ENCODE data around the gene SALL3.

Gene SALL3

DNA sequence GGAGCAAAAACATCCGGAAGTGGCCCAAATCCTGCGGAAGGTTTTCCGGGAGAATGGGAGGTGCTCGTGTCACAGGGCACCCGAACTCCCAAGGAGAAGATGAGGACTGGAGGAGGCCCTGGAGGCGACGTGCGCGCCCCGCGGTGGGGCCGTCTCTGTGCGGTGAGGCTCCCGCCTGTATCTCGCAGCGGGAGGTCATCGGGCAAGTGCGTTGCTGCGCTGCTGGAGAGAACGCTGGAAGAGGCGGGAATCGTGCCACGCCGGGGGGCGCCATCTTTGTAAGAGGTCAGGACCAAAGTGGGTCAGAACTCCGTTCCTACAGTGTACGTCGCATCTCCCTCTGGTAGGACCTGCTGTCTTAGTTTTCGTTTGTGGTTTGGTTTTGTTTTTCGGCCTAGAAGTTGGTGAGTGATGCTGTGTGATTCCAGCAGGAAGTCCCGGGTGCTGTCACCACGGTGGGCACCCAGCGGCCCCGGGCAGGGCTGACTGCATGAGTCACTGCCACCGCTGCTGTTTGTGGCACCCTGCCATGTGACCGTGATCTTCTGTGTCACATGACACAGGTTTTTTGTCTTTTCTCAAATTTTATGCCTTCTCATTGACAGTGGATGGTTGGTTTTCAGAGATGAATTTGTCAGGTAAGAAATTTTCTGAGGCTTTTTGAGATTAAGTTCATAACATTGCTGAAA lies 68.1 kb downstream of the SALL3 start:
- Histone ChIP-seq H3K27ac (no peak overlapping the region), H3K4me3 (IDR thresholded peaks at IDR 0.05; ENCODE audit: insufficient read depth, low read depth, low read length) (no peak overlapping the region), H3K36me3 (ENCODE audit: insufficient read depth) (no peaks in the 10 kb centered on the region; the same call in 1 of the 2 replicates), H3K79me2 (ENCODE audit: insufficient read depth, low read depth) (no peaks in the 10 kb centered on the region), H3K4me2 (no peak overlapping the region), H2AFZ (ENCODE audit: low read depth) (no peak overlapping the region), H3K9ac (no peak overlapping the region), H3K4me1 (ENCODE audit: low read depth, poor library complexity, severe bottlenecking) (no peaks in the 10 kb centered on the region), H3K27me3 (ENCODE audit: insufficient read depth, low read depth) (no peaks in the 10 kb centered on the region), H4K20me1 (ENCODE audit: insufficient read depth) (no peaks in the 10 kb centered on the region)
- TF ChIP-seq, protein P1, sequence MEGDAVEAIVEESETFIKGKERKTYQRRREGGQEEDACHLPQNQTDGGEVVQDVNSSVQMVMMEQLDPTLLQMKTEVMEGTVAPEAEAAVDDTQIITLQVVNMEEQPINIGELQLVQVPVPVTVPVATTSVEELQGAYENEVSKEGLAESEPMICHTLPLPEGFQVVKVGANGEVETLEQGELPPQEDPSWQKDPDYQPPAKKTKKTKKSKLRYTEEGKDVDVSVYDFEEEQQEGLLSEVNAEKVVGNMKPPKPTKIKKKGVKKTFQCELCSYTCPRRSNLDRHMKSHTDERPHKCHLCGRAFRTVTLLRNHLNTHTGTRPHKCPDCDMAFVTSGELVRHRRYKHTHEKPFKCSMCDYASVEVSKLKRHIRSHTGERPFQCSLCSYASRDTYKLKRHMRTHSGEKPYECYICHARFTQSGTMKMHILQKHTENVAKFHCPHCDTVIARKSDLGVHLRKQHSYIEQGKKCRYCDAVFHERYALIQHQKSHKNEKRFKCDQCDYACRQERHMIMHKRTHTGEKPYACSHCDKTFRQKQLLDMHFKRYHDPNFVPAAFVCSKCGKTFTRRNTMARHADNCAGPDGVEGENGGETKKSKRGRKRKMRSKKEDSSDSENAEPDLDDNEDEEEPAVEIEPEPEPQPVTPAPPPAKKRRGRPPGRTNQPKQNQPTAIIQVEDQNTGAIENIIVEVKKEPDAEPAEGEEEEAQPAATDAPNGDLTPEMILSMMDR (conservative IDR thresholded peaks at IDR 0.05; ENCODE audit: low read depth, low read length), result no peak

DNA sequence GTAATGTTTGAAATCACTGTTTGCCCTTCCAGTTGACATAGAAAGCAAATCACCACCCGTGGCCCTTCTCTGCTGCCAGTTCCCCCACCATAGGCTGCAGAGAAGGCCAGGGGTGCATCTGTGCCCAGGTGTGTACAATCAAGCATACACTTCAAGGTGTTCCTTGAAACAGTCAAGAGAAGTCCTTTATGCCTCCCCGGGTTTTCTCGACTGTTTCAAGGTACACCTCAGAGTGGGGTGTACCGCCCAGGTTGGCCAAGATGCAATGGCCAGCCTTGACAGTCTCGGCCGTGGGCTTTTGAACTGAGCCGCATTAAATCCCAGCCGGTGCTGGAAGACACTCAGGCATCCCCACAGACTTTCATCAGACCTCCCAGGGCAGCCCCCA lies 68.6 kb downstream of the SALL3 start:
- Histone ChIP-seq H3K4me2 (no peak overlapping the region), H3K36me3 (ENCODE audit: insufficient read depth) (no peaks in the 10 kb centered on the region; the same call in 1 of the 2 replicates), H3K27me3 (ENCODE audit: insufficient read depth, low read depth) (no peaks in the 10 kb centered on the region), H2AFZ (ENCODE audit: low read depth) (no peak overlapping the region), H4K20me1 (ENCODE audit: insufficient read depth) (no peaks in the 10 kb centered on the region), H3K4me3 (IDR thresholded peaks at IDR 0.05; ENCODE audit: insufficient read depth, low read depth, low read length) (no peak overlapping the region), H3K4me1 (ENCODE audit: low read depth, poor library complexity, severe bottlenecking) (no peaks in the 10 kb centered on the region), H3K27ac (no peak overlapping the region), H3K79me2 (ENCODE audit: insufficient read depth, low read depth) (no peaks in the 10 kb centered on the region), H3K9ac (no peak overlapping the region)
- TF ChIP-seq, protein P1 (conservative IDR thresholded peaks at IDR 0.05; ENCODE audit: low read depth, low read length), result no peak

DNA sequence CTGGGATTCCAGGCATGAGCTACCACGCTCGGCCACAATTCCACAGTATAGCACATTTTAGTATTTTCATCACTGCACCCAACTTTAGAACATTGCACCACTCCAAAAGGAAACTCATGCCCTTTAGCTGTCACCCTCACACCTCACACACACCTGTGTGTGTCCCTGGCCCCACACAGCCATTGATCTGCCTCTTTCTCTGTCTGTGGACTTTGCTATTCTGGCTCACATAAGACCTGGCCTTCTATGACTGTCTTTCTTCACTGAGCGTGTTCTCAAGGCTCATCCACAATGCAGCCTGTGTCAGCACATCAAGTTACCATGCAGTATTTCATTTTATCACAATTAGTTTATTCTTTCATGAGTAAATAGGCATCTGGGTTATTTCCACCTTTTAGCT lies 69.9 kb downstream of the SALL3 start:
- Histone ChIP-seq H3K4me1 (ENCODE audit: low read depth, poor library complexity, severe bottlenecking) (no peaks in the 10 kb centered on the region), H3K79me2 (ENCODE audit: insufficient read depth, low read depth) (no peaks in the 10 kb centered on the region), H4K20me1 (ENCODE audit: insufficient read depth) (no peaks in the 10 kb centered on the region), H3K27me3 (ENCODE audit: insufficient read depth, low read depth) (no peaks in the 10 kb centered on the region), H3K4me2 (no peak overlapping the region), H3K4me3 (IDR thresholded peaks at IDR 0.05; ENCODE audit: insufficient read depth, low read depth, low read length) (no peak overlapping the region), H3K9ac (no peak overlapping the region), H3K36me3 (ENCODE audit: insufficient read depth) (no peaks in the 10 kb centered on the region), H3K27ac (no peak overlapping the region), H2AFZ (ENCODE audit: low read depth) (no peak overlapping the region)
- TF ChIP-seq, protein P1 (conservative IDR thresholded peaks at IDR 0.05; ENCODE audit: low read depth, low read length), result no peak

Measured in KMS-11 (cell line).